MM.1S (cell line): Measurements from ENCODE around the gene CLEC16A.

Experiments
- EZH2 ChIP-seq: fragments of 300-600 bp; sonication (generic); optimal IDR thresholded peaks from 2 replicates; pipeline ENCODE3; 2017; ENCODE audit warnings: low read depth, mild to moderate bottlenecking, antibody characterized with exemption, low read length, mixed read lengths
- TF ChIP-seq, protein P1 (sequence below): fragments of 300-600 bp; sonication (generic); IDR thresholded peaks from 2 replicates; pipeline ENCODE4 v1.5.1; 2016; ENCODE audit warnings: antibody characterized with exemption, low read length, mixed read lengths

DNA sequence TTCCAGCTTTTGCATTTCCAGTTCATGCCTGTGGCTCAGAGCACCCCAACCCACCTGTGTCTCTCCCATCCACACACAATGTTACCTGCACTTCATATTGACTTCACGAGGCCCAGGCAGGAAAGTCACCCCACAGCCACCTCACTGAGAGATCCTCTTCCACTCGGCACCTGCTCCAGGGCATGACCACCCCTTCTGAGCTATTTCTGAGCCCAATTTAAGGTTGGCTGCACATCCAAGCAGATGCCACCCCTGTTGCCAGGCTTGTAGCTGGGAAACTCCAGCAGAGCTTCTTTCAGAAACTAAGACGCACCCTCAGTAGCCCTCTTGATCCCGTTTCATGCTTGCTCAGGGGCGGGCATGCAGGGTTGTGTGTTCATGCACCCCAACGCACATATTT is 223.2 kb downstream of the CLEC16A start:
- no peak for TF ChIP-seq EZH2
- TF ChIP-seq, protein P1, sequence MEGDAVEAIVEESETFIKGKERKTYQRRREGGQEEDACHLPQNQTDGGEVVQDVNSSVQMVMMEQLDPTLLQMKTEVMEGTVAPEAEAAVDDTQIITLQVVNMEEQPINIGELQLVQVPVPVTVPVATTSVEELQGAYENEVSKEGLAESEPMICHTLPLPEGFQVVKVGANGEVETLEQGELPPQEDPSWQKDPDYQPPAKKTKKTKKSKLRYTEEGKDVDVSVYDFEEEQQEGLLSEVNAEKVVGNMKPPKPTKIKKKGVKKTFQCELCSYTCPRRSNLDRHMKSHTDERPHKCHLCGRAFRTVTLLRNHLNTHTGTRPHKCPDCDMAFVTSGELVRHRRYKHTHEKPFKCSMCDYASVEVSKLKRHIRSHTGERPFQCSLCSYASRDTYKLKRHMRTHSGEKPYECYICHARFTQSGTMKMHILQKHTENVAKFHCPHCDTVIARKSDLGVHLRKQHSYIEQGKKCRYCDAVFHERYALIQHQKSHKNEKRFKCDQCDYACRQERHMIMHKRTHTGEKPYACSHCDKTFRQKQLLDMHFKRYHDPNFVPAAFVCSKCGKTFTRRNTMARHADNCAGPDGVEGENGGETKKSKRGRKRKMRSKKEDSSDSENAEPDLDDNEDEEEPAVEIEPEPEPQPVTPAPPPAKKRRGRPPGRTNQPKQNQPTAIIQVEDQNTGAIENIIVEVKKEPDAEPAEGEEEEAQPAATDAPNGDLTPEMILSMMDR = no peak
